SK-N-SH (cell line): ENCODE measurements around the gene OBSL1.

Experiments
- EP300 ChIP-seq, 2 experiments: IDR thresholded peaks; 2 replicates each; pipeline versions ENCODE4 v1.4.0 to v1.6.1; 2012; ENCODE audit warnings: borderline replicate concordance in 1 of 2, low read depth in 1 of 2, low read length in 1 of 2
- POLR2AphosphoS5 ChIP-seq: IDR thresholded peaks from 2 replicates; pipeline ENCODE4 v1.6.1; 2012; ENCODE audit warnings: low read depth, low read length
- SMC3 ChIP-seq: IDR thresholded peaks from 2 replicates; pipeline ENCODE4 v1.6.1; 2012; ENCODE audit warnings: low read depth, low read length, improper control_type of control experiment
- TAF1 ChIP-seq: IDR thresholded peaks from 2 replicates; pipeline ENCODE4 v1.6.1; 2012; ENCODE audit warnings: low read depth, mild to moderate bottlenecking, low read length, moderate library complexity, borderline replicate concordance
- TF ChIP-seq, protein P1 (sequence below): IDR thresholded peaks from 2 replicates; pipeline ENCODE4 v1.6.1; 2012; ENCODE audit warnings: mild to moderate bottlenecking, low read depth, low read length, moderate library complexity
- TF ChIP-seq, protein P2 (sequence below): fragments of 150-350 bp; IDR thresholded peaks from 2 replicates; pipeline ENCODE4 v1.6.1; 2017; ENCODE audit warnings: antibody characterized with exemption, low read length, low read depth, borderline replicate concordance
- TF ChIP-seq, protein P3 (sequence below): fragments of 200-600 bp; sonication (generic); IDR thresholded peaks from 2 replicates; pipeline ENCODE4 v1.6.1; 2017; ENCODE audit warnings: antibody characterized with exemption, mild to moderate bottlenecking, moderate library complexity

DNA sequence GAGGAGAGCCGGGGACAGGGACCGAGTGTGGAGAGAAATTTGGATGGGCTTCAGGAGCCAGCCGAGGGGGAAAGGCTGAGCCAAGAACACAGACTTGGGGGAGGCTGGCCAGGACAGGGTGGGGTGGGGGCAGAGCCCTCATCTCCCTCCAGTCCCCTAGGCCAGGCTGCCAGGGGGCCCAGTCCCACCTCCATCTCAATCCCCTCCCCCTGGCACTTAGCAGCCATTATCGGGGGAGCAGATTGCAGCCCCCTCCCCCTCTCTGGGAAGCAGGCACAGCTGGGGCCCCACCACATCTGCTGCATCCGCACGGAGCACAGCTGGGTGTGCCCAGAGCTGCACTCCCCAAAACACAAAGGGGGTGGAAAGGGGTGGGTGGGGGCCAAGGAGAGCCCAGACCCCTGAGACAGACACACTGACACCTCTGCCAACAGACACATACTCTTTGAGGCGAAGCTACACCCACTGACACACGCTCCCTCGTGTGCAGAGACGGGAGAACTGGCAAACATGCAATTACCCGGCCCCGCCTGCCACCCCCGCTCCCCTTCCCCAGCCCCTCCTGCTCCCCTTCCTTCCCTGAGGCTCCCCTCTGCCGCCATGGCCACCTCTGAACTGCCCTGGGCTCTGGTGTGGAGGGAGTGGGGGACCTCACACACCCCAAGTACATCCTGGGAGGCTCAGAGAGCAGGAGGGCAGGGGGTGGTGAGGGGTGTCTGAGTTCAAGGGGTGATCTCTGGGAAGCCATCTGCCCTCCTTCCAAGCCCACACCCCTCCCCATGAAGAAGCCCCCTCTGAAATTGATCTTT is 62.2 kb downstream of the OBSL1 start:
- TF ChIP-seq SMC3 (no peak), TAF1 (no peak), EP300 (IDR thresholded peaks at IDR 0.05; ENCODE audit: borderline replicate concordance in 1 of 2, low read depth in 1 of 2, low read length in 1 of 2) (peak in 1 of 2 experiments; percentile 49; a peak in 2 of 4 replicates), POLR2AphosphoS5 (no peak)
- TF ChIP-seq, protein P1, sequence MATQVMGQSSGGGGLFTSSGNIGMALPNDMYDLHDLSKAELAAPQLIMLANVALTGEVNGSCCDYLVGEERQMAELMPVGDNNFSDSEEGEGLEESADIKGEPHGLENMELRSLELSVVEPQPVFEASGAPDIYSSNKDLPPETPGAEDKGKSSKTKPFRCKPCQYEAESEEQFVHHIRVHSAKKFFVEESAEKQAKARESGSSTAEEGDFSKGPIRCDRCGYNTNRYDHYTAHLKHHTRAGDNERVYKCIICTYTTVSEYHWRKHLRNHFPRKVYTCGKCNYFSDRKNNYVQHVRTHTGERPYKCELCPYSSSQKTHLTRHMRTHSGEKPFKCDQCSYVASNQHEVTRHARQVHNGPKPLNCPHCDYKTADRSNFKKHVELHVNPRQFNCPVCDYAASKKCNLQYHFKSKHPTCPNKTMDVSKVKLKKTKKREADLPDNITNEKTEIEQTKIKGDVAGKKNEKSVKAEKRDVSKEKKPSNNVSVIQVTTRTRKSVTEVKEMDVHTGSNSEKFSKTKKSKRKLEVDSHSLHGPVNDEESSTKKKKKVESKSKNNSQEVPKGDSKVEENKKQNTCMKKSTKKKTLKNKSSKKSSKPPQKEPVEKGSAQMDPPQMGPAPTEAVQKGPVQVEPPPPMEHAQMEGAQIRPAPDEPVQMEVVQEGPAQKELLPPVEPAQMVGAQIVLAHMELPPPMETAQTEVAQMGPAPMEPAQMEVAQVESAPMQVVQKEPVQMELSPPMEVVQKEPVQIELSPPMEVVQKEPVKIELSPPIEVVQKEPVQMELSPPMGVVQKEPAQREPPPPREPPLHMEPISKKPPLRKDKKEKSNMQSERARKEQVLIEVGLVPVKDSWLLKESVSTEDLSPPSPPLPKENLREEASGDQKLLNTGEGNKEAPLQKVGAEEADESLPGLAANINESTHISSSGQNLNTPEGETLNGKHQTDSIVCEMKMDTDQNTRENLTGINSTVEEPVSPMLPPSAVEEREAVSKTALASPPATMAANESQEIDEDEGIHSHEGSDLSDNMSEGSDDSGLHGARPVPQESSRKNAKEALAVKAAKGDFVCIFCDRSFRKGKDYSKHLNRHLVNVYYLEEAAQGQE, result no peak
- TF ChIP-seq, protein P2, sequence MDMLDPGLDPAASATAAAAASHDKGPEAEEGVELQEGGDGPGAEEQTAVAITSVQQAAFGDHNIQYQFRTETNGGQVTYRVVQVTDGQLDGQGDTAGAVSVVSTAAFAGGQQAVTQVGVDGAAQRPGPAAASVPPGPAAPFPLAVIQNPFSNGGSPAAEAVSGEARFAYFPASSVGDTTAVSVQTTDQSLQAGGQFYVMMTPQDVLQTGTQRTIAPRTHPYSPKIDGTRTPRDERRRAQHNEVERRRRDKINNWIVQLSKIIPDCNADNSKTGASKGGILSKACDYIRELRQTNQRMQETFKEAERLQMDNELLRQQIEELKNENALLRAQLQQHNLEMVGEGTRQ, result no peak
- TF ChIP-seq, protein P3, sequence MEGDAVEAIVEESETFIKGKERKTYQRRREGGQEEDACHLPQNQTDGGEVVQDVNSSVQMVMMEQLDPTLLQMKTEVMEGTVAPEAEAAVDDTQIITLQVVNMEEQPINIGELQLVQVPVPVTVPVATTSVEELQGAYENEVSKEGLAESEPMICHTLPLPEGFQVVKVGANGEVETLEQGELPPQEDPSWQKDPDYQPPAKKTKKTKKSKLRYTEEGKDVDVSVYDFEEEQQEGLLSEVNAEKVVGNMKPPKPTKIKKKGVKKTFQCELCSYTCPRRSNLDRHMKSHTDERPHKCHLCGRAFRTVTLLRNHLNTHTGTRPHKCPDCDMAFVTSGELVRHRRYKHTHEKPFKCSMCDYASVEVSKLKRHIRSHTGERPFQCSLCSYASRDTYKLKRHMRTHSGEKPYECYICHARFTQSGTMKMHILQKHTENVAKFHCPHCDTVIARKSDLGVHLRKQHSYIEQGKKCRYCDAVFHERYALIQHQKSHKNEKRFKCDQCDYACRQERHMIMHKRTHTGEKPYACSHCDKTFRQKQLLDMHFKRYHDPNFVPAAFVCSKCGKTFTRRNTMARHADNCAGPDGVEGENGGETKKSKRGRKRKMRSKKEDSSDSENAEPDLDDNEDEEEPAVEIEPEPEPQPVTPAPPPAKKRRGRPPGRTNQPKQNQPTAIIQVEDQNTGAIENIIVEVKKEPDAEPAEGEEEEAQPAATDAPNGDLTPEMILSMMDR, result no peak
